Stimulated activated CD8-positive, alpha-beta memory T cell treated with anti-CD3 and anti-CD28 coated beads, Interleukin-12 subunit alpha, Interleukin-12 subunit beta, amount 100 ng/mL, for 24 hours (primary cell): Measurements from ENCODE around the gene NR3C2.

Experiments
- DNase-seq: peaks from one replicate; pipeline ENCODE4 v3.0.0-alpha.2; 2020; ENCODE audit errors: extremely low read depth

Gene NR3C2

DNA sequence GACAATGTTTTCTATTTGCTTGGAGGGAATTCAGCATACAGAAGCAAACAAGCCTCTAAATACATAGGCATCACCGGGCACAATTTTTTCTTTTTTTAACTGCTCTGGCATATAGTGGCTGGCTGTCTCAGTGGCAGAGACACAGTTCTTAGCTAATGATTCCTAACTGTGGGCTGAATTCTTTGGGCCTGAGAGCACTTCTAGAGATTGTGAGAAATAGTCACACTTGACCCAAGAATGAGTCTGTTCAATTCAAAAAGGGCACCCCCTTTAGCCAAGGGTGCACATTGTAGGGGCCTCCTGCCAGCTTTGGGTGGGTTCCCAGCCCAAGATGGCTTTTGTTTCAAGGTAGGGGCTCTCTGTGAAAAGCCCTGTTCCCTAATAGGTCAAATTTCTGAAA is 364.6 kb downstream of the NR3C2 start:
- no peak for DNase-seq

GRCh38 chr4:148076964-148077363 is 365.2 kb downstream of the NR3C2 start:
- DNase-seq, result no peak

GRCh38 chr4:148075438-148075837 is 366.8 kb downstream of the NR3C2 start:
- DNase-seq, result no peak

DNA sequence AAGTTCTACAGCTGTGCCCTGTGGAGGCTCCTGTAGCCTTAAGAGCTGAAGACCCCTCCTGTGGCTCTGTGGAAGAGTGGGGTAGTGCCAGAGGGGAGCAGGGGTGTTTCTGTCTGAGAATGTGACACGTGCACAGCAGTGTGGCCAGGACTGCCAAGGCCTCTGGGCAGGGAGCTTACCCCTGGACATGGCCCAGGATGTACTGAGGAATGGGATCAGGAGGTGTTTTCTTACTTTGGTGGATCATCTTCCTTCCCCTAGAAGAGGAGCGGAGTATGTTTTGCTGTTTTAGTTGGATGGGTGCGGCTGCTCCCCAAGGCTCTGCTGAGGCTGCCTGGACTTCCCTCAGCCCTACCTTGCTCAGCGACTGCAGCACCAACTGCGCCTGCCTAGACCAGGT is 367.8 kb downstream of the NR3C2 start:
- DNase-seq, result no peak

DNA sequence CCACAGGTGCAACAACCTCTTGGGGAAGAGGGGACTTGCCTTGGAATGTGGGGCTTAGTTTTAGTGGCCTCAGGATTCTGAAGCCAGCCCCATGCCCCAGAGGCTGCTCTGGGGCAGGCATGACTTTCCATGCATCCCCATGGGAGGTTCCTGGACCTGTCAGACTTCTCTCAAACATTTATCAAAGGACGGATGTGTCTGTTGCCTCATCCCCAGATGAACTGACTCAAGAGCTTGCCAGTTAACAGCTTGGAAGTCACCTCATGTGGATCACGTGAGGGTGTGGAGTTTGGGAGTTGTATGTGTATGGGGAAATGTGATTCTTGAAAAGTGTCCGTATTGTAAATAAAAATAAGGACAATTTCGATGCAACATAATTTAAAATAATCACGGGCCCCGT is 368.9 kb downstream of the NR3C2 start:
- DNase-seq, result no peak

DNA sequence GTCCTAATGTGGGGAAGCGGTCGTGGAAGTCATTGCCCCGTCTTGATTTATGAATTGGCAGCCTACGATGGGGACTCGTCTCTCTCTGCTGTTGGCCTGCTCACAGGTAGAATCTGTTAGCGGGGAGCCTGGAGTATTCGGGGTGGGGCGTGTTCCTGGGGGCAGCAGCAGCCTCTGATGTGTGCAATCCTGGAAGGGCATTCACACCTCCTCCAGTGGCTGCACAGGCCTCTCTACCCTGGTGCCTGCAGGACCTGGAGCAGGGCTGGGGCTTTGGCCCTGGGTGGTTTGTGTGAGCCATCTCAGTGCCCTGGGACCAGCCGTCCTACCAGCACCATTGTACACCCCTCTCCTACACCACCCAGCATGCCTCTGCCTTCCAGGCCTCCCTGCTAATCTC is 369.4 kb downstream of the NR3C2 start:
- DNase-seq, result no peak

- DNase-seq, result no peak
Measured at GRCh38 chr4:148071009-148071408, 371.2 kb downstream of the NR3C2 start.

DNA sequence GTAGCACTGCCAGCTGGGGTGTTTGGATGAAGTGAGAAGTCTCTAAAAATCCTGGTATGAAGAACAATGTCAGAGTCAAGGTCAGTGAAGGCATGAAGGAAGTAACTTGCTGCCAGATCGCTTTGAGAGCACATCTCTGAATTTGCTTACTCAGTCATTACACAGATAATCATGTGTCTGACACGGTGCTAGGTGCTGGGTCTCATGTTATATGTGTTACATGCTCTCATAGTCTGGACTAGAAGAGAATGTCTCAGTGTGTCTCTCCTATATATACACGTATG is 372.4 kb downstream of the NR3C2 start:
- no peak for DNase-seq

DNA sequence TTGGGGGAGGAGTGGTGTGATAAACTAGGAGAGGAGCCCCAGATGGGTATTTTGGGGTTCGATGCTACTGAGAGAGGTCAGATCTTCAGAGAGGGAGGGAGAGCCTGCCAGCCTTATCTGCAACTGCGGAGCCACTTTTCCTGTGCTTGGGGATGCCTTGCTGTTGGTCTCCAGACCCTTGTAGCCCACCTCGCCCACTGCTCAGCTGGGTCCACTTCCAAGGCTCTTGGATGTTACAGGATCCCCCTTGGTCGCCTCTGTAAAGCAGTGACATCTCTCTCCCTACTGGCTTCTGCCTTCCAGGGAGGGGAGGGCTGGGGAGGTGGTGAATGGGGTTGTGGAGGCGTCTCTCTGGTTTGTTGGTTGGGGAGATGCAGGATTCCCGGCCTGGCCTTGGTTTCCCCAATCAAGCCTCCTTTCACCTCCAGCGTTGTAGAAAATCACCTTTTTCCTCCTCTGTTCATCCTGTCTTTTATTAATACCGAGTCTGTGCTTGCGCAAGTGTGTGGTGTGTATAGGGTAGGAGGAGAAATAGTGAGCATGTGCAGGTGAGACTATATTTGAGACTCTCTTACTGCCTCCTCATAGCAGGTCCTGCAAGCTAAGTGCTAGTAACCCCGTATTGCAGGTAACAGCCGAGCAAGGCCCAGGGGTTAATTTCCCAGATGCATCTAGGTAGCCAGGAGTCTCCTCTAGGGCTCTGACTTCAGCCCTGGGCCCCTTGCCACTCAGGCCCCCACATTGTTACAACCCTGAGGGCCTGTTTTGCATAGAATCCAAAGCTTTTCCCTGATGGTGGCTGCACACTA is 372.9 kb downstream of the NR3C2 start:
- no peak for DNase-seq

- no peak for DNase-seq
Measured at GRCh38 chr4:148068065-148068911, 373.9 kb downstream of the NR3C2 start.

DNA sequence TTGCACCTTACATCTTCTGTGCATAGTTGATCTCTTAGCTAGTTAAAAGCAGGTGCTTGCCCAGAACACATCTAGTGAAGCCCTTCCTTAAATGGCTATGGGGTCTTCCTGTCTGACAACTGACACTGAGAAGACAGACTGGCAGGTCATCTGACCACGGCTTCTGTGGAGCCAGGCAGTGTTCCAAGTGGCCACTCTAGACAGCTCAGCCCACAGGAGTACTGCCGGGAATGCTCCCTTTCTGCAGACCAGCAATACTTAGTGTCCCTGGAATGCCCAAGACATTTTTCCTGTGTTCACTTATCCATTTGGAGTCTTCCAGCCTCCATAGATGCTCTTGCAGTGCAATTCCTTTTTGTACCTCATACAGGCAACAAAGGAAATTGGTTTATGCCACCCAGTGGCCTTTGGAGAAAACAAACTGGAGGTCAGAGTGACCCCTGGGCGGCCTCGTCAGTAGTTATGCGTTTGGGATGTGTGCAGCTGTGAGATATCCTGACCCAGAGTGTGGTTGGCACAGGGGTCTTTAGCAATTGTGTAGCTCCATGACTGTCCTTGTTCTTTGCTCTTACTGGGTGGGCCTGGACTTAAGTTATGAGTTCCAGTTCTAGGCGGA is 374.8 kb downstream of the NR3C2 start:
- DNase-seq, result no peak

GRCh38 chr4:148065075-148065474 is 377.1 kb downstream of the NR3C2 start:
- DNase-seq, result no peak

GRCh38 chr4:148064451-148064850 is 377.8 kb downstream of the NR3C2 start:
- DNase-seq, result no peak

DNA sequence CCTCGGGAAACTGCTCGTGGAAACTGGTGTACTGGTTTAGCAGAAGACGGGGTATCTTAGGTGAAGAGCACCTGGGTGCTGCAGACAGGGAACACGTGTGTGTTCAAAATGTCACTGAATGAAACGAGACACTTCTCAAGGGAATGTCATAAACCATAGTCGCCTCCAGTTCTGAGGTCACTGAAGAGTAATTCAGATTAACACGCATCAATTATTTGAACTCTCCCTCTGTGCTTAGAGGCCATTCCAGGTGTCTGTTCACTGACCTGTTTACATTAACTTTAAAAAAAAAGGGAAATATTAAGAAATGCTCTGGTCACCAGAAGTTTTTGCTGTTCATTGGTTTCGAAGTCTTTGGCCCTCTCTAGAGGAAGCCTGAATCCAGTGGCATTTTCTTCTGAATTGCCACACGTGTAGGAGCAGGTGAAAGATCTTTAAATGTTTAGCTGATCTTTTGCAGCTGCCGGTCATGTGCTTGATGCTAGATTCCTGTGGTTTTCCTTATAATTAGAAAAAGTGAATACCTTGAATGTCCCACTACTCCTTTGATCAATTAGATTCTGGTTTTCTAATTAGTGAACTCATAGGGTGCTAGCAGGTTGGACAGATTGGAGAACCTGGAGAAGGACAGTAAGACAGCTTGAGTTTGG is 379.8 kb downstream of the NR3C2 start:
- DNase-seq, result no peak

- no peak for DNase-seq
Measured at GRCh38 chr4:148061795-148062194, 380.4 kb downstream of the NR3C2 start.

DNA sequence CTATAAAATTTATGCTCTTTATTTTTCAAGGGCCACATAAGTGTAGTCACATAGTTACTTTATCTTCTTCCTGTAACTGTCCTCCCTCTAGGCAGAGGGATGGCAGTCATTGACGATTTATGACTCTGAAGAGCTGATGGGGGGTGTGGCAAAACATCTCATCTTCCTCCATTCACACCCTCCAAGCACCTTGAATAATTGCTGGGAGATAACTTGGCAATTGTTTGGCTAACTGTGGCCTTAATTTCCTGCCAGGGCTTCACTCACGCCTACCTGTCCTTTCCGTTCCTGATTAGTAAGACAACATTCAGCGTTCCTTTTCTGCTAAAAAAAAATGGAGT is 381.1 kb downstream of the NR3C2 start:
- no peak for DNase-seq

DNA sequence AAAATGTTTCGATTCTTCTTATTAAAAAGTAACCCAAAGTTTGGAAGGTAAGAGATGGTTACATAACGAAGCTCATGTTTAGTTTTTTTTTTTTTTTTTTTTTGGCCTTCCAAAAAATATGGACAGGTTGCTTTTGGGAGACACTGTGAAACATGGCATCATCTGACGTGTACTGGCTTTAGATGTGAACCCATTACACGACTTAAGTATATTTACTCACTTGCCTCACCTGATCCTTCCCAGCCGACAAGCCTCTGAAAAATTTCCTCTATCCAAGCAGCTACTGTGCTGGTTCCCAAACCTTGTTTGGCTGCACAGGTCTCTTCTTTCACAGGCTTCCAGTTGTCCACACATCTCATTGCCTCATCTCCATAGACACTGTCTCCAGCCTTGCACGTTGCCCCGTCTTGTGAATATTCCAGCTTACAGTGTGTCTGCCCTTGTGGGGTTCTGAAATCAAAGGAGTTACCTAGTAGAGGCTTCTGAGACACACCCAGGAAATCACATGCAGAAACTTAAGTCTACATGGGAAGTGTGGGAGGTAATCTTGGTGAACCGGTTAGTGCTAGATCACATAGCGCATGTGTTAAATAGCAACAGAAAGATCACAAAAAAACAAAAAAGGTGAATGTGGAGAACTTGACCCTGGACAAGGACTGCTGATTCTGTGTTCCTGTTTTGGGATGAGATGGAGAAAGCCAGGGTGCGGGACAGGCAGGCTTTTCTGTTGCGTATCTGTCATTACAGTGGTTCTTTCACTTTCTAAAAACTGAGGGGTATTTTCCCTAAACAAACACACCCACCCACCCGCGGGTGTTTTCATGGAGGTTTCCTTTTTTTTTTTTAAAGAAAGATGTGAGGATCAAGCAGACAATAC is 381.7 kb downstream of the NR3C2 start:
- DNase-seq, result no peak

- DNase-seq, result no peak
Measured at GRCh38 chr4:148059617-148060180, 382.5 kb downstream of the NR3C2 start.

- DNase-seq, result no peak
Measured at GRCh38 chr4:148057984-148058859, 384.0 kb downstream of the NR3C2 start.

GRCh38 chr4:148057516-148057915 is 384.7 kb downstream of the NR3C2 start:
- no peak for DNase-seq
